ENCODE measurements around the gene AFF1.
"Not testable (repeated sequence)": the region's sequence is repeated elsewhere in the genome, so short reads cannot be mapped to it uniquely, and the experiment has no call there.

AFF1 gene

GRCh38 chr4:86989658-86990057 is 54.8 kb downstream of the AFF1 start:
- not testable (repeated sequence) for DNase-seq

GRCh38 chr4:86990510-86990909 is 55.7 kb downstream of the AFF1 start:
- no peak for DNase-seq

GRCh38 chr4:86991994-86992393 is 57.2 kb downstream of the AFF1 start:
- DNase-seq, result no peak

GRCh38 chr4:86993909-86994681 is 59.3 kb downstream of the AFF1 start:
- no peak for DNase-seq

GRCh38 chr4:86994686-86995085 is 59.9 kb downstream of the AFF1 start:
- DNase-seq, result no peak

- DNase-seq, result not testable (repeated sequence)
These were observed 61.7 kb downstream of the AFF1 start for GRCh38 chr4:86996510-86996909.

- DNase-seq, result no peak
These were observed 64.4 kb downstream of the AFF1 start for GRCh38 chr4:86999136-86999643.

- DNase-seq, result no peak
These were observed 67.9 kb downstream of the AFF1 start for GRCh38 chr4:87002682-87003043.

- no peak for DNase-seq
These were observed 68.5 kb downstream of the AFF1 start for GRCh38 chr4:87003266-87003665.

GRCh38 chr4:87005369-87005689 is 70.5 kb downstream of the AFF1 start:
- DNase-seq, result no peak

GRCh38 chr4:87005690-87006425 is 71.0 kb downstream of the AFF1 start:
- DNase-seq, result no peak

- DNase-seq, result no peak
These were observed 71.5 kb downstream of the AFF1 start for GRCh38 chr4:87006426-87006675.

GRCh38 chr4:87006676-87007527 is 72.1 kb downstream of the AFF1 start:
- DNase-seq, result peak; percentile 88

- DNase-seq, result no peak
These were observed 73.0 kb downstream of the AFF1 start for GRCh38 chr4:87007528-87008446.

GRCh38 chr4:87009095-87009648 is 74.4 kb downstream of the AFF1 start:
- DNase-seq, result no peak

- no peak for DNase-seq
These were observed 75.4 kb downstream of the AFF1 start for GRCh38 chr4:87010192-87010591.

- DNase-seq, result no peak
These were observed 76.7 kb downstream of the AFF1 start for GRCh38 chr4:87011340-87012034.

GRCh38 chr4:87012265-87012953 is 77.6 kb downstream of the AFF1 start:
- DNase-seq, result no peak

GRCh38 chr4:87012954-87013308 is 78.1 kb downstream of the AFF1 start:
- not testable (repeated sequence) for DNase-seq

GRCh38 chr4:87014284-87014782 is 79.5 kb downstream of the AFF1 start:
- no peak for DNase-seq

- DNase-seq, result no peak
These were observed 80.6 kb downstream of the AFF1 start for GRCh38 chr4:87015416-87015815.

All from activated CD4-positive, alpha-beta T cell treated with anti-CD3 and anti-CD28 coated beads for 1 hour (primary cell).